ENCODE data around the gene PRKCB.

GRCh38 chr16:24013054-24013636, 177.4 kb downstream of the PRKCB start:
- TF ChIP-seq CTCF (IDR thresholded peaks at IDR 0.05; ENCODE audit: low read depth, low read length), result no peak
- TF ChIP-seq POLR2A (IDR thresholded peaks at IDR 0.05; ENCODE audit: extremely low read depth, insufficient read length), result no peak
- TF ChIP-seq, protein P1, sequence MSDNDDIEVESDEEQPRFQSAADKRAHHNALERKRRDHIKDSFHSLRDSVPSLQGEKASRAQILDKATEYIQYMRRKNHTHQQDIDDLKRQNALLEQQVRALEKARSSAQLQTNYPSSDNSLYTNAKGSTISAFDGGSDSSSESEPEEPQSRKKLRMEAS (IDR thresholded peaks at IDR 0.05; ENCODE audit: low read depth, low read length), result no peak
- TF ChIP-seq MYC (IDR thresholded peaks at IDR 0.05; ENCODE audit: low read depth, low read length), result no peak

Data from NB4 (cell line).